H7 (cell line): ENCODE measurements around the gene PLEKHB2. TPM values are rescaled to one million over a fixed set of nuclear protein-coding genes. Genes with fewer than 3 reads are reported as not detected.

Source experiments
- DNase-seq: peaks from one replicate; pipeline ENCODE4 v3.0.0; 2012
- H3K27me3 ChIP-seq: 2 replicates; pipeline ENCODE4 v1.6.0; 2011; ENCODE audit warnings: mild to moderate bottlenecking, low read length; ENCODE audit not compliant: control insufficient read depth, insufficient read depth
- H3K36me3 ChIP-seq: replicated peaks from 2 replicates; pipeline ENCODE4 v1.5.1; 2011; ENCODE audit warnings: low read length; ENCODE audit not compliant: control insufficient read depth, insufficient read depth
- H3K4me3 ChIP-seq: 2 replicates; pipeline ENCODE4 v1.5.1; 2011; ENCODE audit warnings: low read depth, mild to moderate bottlenecking, control low read depth, low read length, moderate library complexity; ENCODE audit not compliant: insufficient read depth
- total RNA-seq: library from RNA; depleted of rRNA; stranded (reverse); fragments of >200 nt; shearing (Covaris generic); gene quantifications from 2 replicates; pipeline ENCODE4 v1.2.3, GENCODE V29; 2014

Gene PLEKHB2
- total RNA-seq, 1 experiment from 2014 or later = 82.4 TPM

DNA sequence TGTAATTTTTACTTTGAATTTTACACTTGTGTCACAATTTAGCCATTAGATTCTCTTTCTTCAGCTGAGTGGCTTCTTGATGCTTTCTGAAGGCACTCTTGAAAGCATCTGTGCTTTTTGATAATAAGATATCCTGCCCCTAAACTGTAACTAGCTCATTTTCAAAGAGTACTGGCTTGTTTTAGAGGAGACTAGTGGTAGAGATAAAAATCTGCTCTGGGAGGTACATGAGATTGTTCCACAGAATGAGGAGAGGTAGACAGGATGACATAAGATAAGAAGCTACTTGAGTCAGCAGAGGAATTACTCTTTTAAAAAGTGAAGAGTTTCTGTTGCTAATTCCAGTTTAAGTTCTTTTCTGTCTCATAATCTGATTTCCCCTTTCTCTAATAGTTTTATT, 10.6 kb downstream of the PLEKHB2 start:
- H3K4me3 ChIP-seq = no peak overlapping the region
- H3K27me3 ChIP-seq = no peaks in the 10 kb centered on the region
- DNase-seq = no peak
- H3K36me3 ChIP-seq = no peaks in the 10 kb centered on the region; the same call in 1 of the 2 replicates

GRCh38 chr2:131120815-131121317, 15.7 kb downstream of the PLEKHB2 start:
- no peak for DNase-seq
- peaks cover 2% of the 10 kb centered on the region for H3K36me3 ChIP-seq
- no peak overlapping the region for H3K4me3 ChIP-seq
- H3K27me3 ChIP-seq = no peaks in the 10 kb centered on the region

GRCh38 chr2:131121464-131121863, 16.3 kb downstream of the PLEKHB2 start:
- no peak for DNase-seq
- Histone ChIP-seq H3K4me3 (no peak overlapping the region), H3K27me3 (no peaks in the 10 kb centered on the region), H3K36me3 (peaks cover 5% of the 10 kb centered on the region)

DNA sequence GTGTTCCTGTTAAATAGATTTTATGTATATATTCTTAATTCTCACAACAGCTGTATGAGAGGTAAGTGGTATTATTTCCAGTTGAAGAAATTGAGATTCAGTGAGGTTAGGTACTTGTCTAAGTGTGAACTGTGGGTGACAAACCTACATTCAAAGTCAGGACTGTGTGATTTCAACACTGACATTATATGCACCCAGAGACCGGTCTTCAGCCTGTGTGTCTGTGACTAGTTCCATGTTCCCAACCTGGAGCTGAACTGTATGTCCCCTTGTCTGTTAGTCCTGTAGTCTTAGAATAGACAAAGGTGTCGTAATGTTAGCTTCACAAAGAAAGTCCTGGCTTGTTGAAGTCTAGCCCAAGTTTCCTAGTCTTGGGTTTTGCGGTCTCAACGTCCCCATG, 17.4 kb downstream of the PLEKHB2 start:
- Histone ChIP-seq H3K27me3 (no peaks in the 10 kb centered on the region), H3K4me3 (no peak overlapping the region), H3K36me3 (peaks cover 9% of the 10 kb centered on the region)
- no peak for DNase-seq

DNA sequence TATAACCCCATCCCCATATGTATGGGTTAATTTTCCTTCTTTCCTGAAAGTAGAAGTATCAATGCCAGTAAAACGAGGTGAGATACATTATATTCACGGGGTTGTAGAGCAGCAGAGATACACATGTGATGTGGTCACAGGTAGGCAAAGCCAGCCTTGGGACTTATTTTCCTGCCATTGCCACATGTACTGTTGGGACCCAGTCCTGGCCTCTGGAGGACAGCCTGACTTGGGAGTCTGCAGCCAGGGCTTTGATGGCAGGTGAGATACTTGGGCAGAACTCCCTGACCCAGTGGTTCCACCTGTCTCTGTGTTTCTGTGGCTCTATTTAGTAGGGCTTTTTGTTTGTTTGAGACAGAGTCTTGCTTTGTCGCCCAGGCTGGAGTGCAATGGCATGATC, 18.1 kb downstream of the PLEKHB2 start:
- H3K4me3 ChIP-seq = no peak overlapping the region
- no peak for DNase-seq
- H3K36me3 ChIP-seq = peaks cover 12% of the 10 kb centered on the region
- H3K27me3 ChIP-seq = no peaks in the 10 kb centered on the region

GRCh38 chr2:131125195-131125757, 20.1 kb downstream of the PLEKHB2 start:
- H3K4me3 ChIP-seq = no peak overlapping the region
- no peak for DNase-seq
- no peaks in the 10 kb centered on the region for H3K27me3 ChIP-seq
- peaks cover 14% of the 10 kb centered on the region for H3K36me3 ChIP-seq

DNA sequence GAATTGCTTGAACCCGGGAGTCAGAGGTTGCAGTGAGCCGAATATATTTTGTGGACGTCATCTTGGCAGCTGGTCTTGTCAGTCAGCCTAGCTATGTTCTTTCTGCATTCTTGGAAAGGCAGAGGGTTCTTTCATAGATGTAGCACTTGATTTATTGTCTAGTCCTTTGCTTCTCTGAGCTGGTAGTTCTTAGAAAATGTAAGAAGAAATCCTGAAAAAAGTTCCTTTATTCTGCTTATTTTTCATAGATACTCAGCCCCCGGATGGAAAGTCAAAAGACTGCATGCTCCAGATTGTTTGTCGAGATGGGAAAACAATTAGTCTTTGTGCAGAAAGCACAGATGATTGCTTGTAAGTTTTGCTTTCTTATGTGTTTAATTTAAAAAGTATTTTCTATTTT, 21.3 kb downstream of the PLEKHB2 start:
- Histone ChIP-seq H3K4me3 (no peak overlapping the region), H3K36me3 (peaks cover 17% of the 10 kb centered on the region), H3K27me3 (no peaks in the 10 kb centered on the region)
- no peak for DNase-seq

- peaks cover 18% of the 10 kb centered on the region for H3K36me3 ChIP-seq
- H3K27me3 ChIP-seq = no peaks in the 10 kb centered on the region
- no peak overlapping the region for H3K4me3 ChIP-seq
- no peak for DNase-seq
These were observed 21.9 kb downstream of the PLEKHB2 start for GRCh38 chr2:131127076-131127475.

GRCh38 chr2:131127981-131128380, 22.8 kb downstream of the PLEKHB2 start:
- H3K4me3 ChIP-seq = no peak overlapping the region

DNA sequence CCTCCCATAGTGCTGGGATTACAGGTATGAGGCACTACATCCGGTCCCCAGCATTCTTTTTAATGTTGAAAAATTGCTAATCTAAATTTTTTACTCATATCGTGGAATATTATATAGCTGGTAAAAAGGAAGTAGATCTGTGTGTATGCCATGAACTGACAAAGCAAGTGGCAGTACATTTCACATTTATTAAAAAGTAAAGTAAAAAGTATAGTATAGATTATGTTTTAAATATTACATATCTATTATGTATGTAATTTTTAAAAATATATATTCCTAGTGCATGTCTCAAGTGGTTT, 25.1 kb downstream of the PLEKHB2 start:
- Histone ChIP-seq H3K36me3 (peaks cover 17% of the 10 kb centered on the region), H3K4me3 (no peak overlapping the region), H3K27me3 (no peaks in the 10 kb centered on the region)
- DNase-seq = no peak

More at GRCh38 chr2:131127981-131128380, 22.8 kb downstream of the PLEKHB2 start:
- Histone ChIP-seq H3K27me3 (no peaks in the 10 kb centered on the region), H3K36me3 (peaks cover 17% of the 10 kb centered on the region)
- DNase-seq = no peak

- H3K36me3 ChIP-seq = peaks cover 10% of the 10 kb centered on the region
- H3K4me3 ChIP-seq = no peak overlapping the region
- DNase-seq = no peak
- no peaks in the 10 kb centered on the region for H3K27me3 ChIP-seq
These were observed 27.6 kb downstream of the PLEKHB2 start for GRCh38 chr2:131132729-131133128.

- Histone ChIP-seq H3K4me3 (no peak overlapping the region), H3K27me3 (no peaks in the 10 kb centered on the region), H3K36me3 (peaks cover 3% of the 10 kb centered on the region)
- DNase-seq = no peak
These were observed 35.4 kb downstream of the PLEKHB2 start for GRCh38 chr2:131140581-131140980.

GRCh38 chr2:131142849-131143248, 37.7 kb downstream of the PLEKHB2 start:
- DNase-seq = no peak
- Histone ChIP-seq H3K4me3 (no peak overlapping the region), H3K36me3 (peaks cover 4% of the 10 kb centered on the region), H3K27me3 (no peaks in the 10 kb centered on the region)

- H3K4me3 ChIP-seq = no peak overlapping the region
- no peak for DNase-seq
- no peaks in the 10 kb centered on the region for H3K27me3 ChIP-seq
- H3K36me3 ChIP-seq = peaks cover 6% of the 10 kb centered on the region
These were observed 38.7 kb downstream of the PLEKHB2 start for GRCh38 chr2:131143803-131144202.

GRCh38 chr2:131145040-131145439, 39.9 kb downstream of the PLEKHB2 start:
- no peak for DNase-seq
- H3K36me3 ChIP-seq = peaks cover 7% of the 10 kb centered on the region

GRCh38 chr2:131146231-131146630, 41.1 kb downstream of the PLEKHB2 start:
- Histone ChIP-seq H3K4me3 (no peak overlapping the region), H3K36me3 (peaks cover 6% of the 10 kb centered on the region), H3K27me3 (no peaks in the 10 kb centered on the region)
- DNase-seq = no peak

More at GRCh38 chr2:131145040-131145439, 39.9 kb downstream of the PLEKHB2 start:
- no peak overlapping the region for H3K4me3 ChIP-seq
- H3K27me3 ChIP-seq = no peaks in the 10 kb centered on the region
